Esophagus muscularis mucosa (tissue), 4 donors: Measurements from ENCODE around the gene STPG2. TPM values are rescaled to one million over a fixed set of nuclear protein-coding genes. Genes with fewer than 3 reads are reported as not detected.
A peak's percentile ranks its signal among the peaks of the same experiment; 100 is the strongest.

Experiments
- DNase-seq: peaks from one replicate; pipeline ENCODE4 v3.0.0-alpha.2; 2017; ENCODE audit errors: extremely low spot score
- H3K27ac ChIP-seq, 4 donors: fragments of 200-600 bp; sonication (generic); replicated peaks in 1 of 4; 1 replicate in 3 of 4; 2 replicates in 1 of 4; pipeline ENCODE4 v1.5.1; 2016 to 2019; ENCODE audit warnings: mild to moderate bottlenecking in 1 of 4
- H3K27me3 ChIP-seq, 4 donors: fragments of 200-600 bp; sonication (generic); one replicate each; pipeline versions ENCODE4 v1.5.1 to v1.6.0; 2016 to 2019
- H3K36me3 ChIP-seq, 4 donors: fragments of 200-600 bp; sonication (generic); one replicate each; pipeline ENCODE4 v1.5.1; 2016 to 2019
- H3K4me1 ChIP-seq, 4 donors: fragments of 200-600 bp; sonication (generic); one replicate each; pipeline ENCODE4 v1.5.1; 2016 to 2019
- H3K4me3 ChIP-seq, 4 donors: fragments of 200-600 bp; sonication (generic); 1 replicate in 2 of 4; 2 replicates in 2 of 4; pipeline ENCODE4 v1.5.1; 2016 to 2019; ENCODE audit warnings: mild to moderate bottlenecking in 4 of 4, moderate library complexity in 1 of 4
- H3K9me3 ChIP-seq, 4 donors: fragments of 200-600 bp; sonication (generic); 1 replicate in 3 of 4; 2 replicates in 1 of 4; pipeline ENCODE4 v1.5.1; 2016 to 2019
- EP300 ChIP-seq: sonication (generic); formaldehyde crosslinking; IDR thresholded peaks from one replicate; pipeline ENCODE4 v1.6.1; 2017; ENCODE audit warnings: antibody characterized with exemption
- POLR2A ChIP-seq: fragments of 450-650 bp; IDR thresholded peaks from one replicate; pipeline ENCODE4 v1.6.1; 2017; ENCODE audit warnings: antibody characterized with exemption, moderate library complexity, mild to moderate bottlenecking, low read depth
- POLR2AphosphoS5 ChIP-seq, 2 donors: sonication (generic); formaldehyde crosslinking; IDR thresholded peaks; one replicate each; pipeline ENCODE4 v1.6.1; 2017; ENCODE audit warnings: antibody characterized with exemption in 2 of 2
- WGBS: methylation state at CpG from one replicate; pipeline ENCODE4 v1.1.5; 2018; 5-methylcytosine and 5-hydroxymethylcytosine counted together
- intact Hi-C: fragments of 100-400 bp; cut with DNase I; formaldehyde crosslinking; loops from one replicate; pipeline ENCODE4 v1.15.1; 2023
- total RNA-seq, 4 donors: library from RNA; depleted of rRNA; stranded (reverse); fragments of >200 nt; gene quantifications; one replicate each; pipeline versions ENCODE4 v1.1.0 to v1.2.1, GENCODE V29; 2016
- TF ChIP-seq, protein P1 (sequence below), 3 experiments: fragments of 200-600 bp in 2 of 3; fragments of 450-650 bp in 1 of 3; sonication (generic) in 2 of 3; IDR thresholded peaks; one replicate each; pipeline ENCODE4 v1.5.1; 2017 to 2019; ENCODE audit warnings: antibody characterized with exemption in 3 of 3, mild to moderate bottlenecking in 2 of 3, moderate library complexity in 1 of 3

STPG2 gene
- total RNA-seq, 4 donors from 2014 or later, result 0.17 to 0.26 TPM; not detected in 2

DNA sequence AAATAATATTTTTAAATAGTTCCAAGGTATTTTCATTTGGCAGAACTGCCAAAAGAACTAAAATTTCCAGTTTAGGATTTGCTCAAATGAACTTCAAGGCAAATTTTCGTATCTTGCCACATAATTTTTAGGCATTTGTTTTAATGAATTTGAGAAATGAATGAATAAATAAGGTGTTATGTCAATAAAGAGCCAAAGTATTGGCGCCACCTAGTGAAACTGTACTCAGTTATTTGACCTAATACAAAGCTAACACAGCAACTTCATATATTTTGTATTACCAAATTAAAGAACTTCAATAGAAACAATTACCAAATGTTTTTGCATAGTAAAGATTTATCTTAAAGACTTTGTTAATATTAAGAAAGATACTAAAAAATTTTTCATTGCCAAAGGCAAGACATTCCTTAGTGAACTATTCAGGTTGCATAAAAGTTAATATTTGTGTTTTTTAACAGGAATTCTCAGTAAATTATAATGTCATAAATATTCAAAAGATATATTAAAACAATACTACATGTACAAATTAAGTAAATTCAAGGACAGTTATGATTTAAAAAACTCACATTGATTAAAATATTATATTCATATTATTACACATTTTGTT lies 50.3 kb downstream of the STPG2 start:
- Histone ChIP-seq H3K27ac (no peak overlapping the region), H3K4me1 (no peaks in the 10 kb centered on the region), H3K36me3 (no peaks in the 10 kb centered on the region), H3K4me3 (no peak overlapping the region), H3K27me3 (no peaks in the 10 kb centered on the region), H3K9me3 (peaks cover 0 to 6% (median 0%) of the 10 kb centered on the region in 4 donors)
- intact Hi-C loops, result no loop called here
- 18% methylated on average over 2 of the region's 2 CpGs for WGBS
- TF ChIP-seq, protein P1, sequence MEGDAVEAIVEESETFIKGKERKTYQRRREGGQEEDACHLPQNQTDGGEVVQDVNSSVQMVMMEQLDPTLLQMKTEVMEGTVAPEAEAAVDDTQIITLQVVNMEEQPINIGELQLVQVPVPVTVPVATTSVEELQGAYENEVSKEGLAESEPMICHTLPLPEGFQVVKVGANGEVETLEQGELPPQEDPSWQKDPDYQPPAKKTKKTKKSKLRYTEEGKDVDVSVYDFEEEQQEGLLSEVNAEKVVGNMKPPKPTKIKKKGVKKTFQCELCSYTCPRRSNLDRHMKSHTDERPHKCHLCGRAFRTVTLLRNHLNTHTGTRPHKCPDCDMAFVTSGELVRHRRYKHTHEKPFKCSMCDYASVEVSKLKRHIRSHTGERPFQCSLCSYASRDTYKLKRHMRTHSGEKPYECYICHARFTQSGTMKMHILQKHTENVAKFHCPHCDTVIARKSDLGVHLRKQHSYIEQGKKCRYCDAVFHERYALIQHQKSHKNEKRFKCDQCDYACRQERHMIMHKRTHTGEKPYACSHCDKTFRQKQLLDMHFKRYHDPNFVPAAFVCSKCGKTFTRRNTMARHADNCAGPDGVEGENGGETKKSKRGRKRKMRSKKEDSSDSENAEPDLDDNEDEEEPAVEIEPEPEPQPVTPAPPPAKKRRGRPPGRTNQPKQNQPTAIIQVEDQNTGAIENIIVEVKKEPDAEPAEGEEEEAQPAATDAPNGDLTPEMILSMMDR (IDR thresholded peaks at IDR 0.05), result peak in 2 of 3 experiments; percentile 15 to 18
- TF ChIP-seq POLR2A, result no peak
- no peak for DNase-seq

DNA sequence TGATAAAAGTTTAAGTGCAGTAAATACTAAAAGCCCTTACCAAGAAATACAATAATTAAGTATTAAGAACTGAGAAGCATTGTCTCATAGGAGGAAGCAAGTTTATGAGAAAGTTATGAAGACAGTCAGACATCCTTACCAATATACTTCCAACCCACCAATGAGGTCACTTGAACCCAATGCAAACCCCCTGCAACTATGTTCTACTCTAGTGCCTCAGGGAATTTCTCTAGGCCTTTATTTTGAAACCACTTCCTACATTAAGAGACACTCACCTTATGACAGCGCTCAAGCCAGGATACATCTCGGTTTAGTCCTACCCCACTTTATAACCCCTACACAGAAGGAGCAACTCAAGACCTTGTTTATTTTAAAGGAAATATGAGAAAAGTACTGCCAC lies 61.3 kb downstream of the STPG2 start:
- no peak overlapping the region for H3K27ac ChIP-seq
- H3K4me1 ChIP-seq, result no peaks in the 10 kb centered on the region
- H3K9me3 ChIP-seq, result no peaks in the 10 kb centered on the region
- H3K4me3 ChIP-seq, result no peak overlapping the region
- H3K27me3 ChIP-seq, result no peaks in the 10 kb centered on the region
- intact Hi-C loops, result no loop called here
- WGBS, result 81% methylated on average over 2 of the region's 2 CpGs
- no peaks in the 10 kb centered on the region for H3K36me3 ChIP-seq
- TF ChIP-seq POLR2A, result no peak
- TF ChIP-seq POLR2AphosphoS5 (IDR thresholded peaks at IDR 0.05), result no peak
- no peak for TF ChIP-seq EP300
- TF ChIP-seq, protein P1 (IDR thresholded peaks at IDR 0.05), result no peak
- DNase-seq, result no peak

DNA sequence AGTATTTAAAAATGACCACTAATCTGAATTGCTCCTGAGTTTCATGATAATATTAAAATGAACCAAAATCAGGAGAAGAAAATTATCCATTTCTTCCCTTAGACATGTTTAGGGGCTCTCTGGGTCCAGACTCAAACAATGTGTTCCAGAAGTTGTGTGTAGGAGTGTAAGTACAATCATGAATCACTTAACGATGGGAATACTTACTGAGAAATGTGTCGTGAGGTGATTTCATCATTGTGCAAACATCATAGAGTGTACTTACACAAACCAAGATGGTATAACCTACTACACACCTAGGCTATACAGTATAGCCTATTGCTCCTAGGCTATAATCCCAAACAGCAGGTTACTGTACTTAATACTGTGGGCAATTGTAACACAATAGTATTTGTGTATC lies 74.8 kb downstream of the STPG2 start:
- WGBS, result 95% methylated on average over 2 of the region's 2 CpGs

DNA sequence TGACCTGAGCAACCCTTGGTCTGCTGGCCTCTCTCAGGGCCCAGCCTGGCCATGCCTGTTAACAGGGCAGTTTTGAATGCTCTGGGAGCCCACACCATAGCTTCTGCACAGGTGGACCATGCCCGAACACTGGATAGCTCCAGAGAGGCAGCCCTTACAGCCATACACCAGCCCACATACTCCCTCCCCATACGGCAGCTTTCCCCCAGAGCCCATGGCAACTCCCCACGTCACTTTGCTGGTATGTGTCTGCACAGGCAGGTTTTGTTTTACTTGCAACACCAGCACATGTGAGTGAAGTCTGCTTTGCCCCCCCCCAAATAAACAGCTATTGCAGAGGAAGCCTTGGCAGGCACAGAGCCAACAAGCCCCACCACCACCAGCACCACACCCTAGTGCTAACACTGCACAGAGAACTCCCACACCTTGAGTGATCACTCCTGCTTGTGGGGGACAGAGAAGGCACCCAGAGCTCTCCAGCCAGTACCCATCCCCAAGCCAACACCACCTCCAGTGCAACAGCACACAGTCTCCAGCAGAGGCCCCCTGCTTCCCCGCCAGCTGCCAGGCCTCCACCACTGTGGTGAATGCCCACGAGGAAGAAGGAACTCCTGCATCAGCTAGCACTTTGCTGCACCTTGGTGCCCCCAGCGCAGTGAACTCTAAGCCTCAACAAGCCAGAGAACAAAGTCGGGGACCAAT lies 87.3 kb downstream of the STPG2 start:
- peaks cover 0 to 5% (median 4%) of the 10 kb centered on the region in 4 donors for H3K9me3 ChIP-seq
- H3K4me1 ChIP-seq, result no peaks in the 10 kb centered on the region
- H3K27me3 ChIP-seq, result no peaks in the 10 kb centered on the region
- H3K27ac ChIP-seq, result no peak overlapping the region
- WGBS, result 57% methylated on average over 3 of the region's 7 CpGs
- DNase-seq, result no peak
- H3K4me3 ChIP-seq, result no peak overlapping the region
- intact Hi-C loops, result no loop called here
- no peaks in the 10 kb centered on the region for H3K36me3 ChIP-seq
- TF ChIP-seq POLR2A, result no peak
- TF ChIP-seq EP300, result no peak
- TF ChIP-seq, protein P1 (IDR thresholded peaks at IDR 0.05), result no peak
- TF ChIP-seq POLR2AphosphoS5 (IDR thresholded peaks at IDR 0.05), result no peak

More for the DNA sequence above, 74.8 kb downstream of the STPG2 start:
- TF ChIP-seq POLR2AphosphoS5 (IDR thresholded peaks at IDR 0.05), result no peak
- TF ChIP-seq POLR2A, result no peak
- TF ChIP-seq, protein P1 (IDR thresholded peaks at IDR 0.05), result no peak
- no peak for TF ChIP-seq EP300
- Histone ChIP-seq H3K4me3 (no peak overlapping the region), H3K9me3 (peaks cover 0 to 8% (median 0%) of the 10 kb centered on the region in 4 donors), H3K36me3 (no peaks in the 10 kb centered on the region), H3K27me3 (no peaks in the 10 kb centered on the region), H3K27ac (no peak overlapping the region), H3K4me1 (no peaks in the 10 kb centered on the region)
- intact Hi-C loops, result no loop called here
- DNase-seq, result no peak
